Stimulated activated CD4-positive, alpha-beta T cell treated with anti-CD3 and anti-CD28 coated beads, Interleukin-4, amount 100 ng/mL, for 24 hours (primary cell): ENCODE data around the gene POLR2B.
"Not testable (repeated sequence)": the region's sequence is repeated elsewhere in the genome, so short reads cannot be mapped to it uniquely, and the experiment has no call there.

ENCODE experiments used
- DNase-seq: peaks from one replicate; pipeline ENCODE4 v3.0.0-alpha.2; 2020

The POLR2B gene

GRCh38 chr4:57059890-57060716 lies 81.4 kb downstream of the POLR2B start:
- DNase-seq = no peak

GRCh38 chr4:57060717-57061067 lies 82.0 kb downstream of the POLR2B start:
- DNase-seq = not testable (repeated sequence)

GRCh38 chr4:57061395-57061794 lies 82.7 kb downstream of the POLR2B start:
- DNase-seq = no peak

GRCh38 chr4:57063518-57063917 lies 84.8 kb downstream of the POLR2B start:
- no peak for DNase-seq

- no peak for DNase-seq
Measured at GRCh38 chr4:57064120-57064519, 85.4 kb downstream of the POLR2B start.

GRCh38 chr4:57064811-57065711 lies 86.4 kb downstream of the POLR2B start:
- DNase-seq = no peak

- no peak for DNase-seq
Measured at GRCh38 chr4:57065730-57066482, 87.2 kb downstream of the POLR2B start.

- DNase-seq = no peak
Measured at GRCh38 chr4:57068237-57068981, 89.7 kb downstream of the POLR2B start.

GRCh38 chr4:57070461-57070860 lies 91.8 kb downstream of the POLR2B start:
- DNase-seq = no peak

- no peak for DNase-seq
Measured at GRCh38 chr4:57071326-57071725, 92.6 kb downstream of the POLR2B start.

GRCh38 chr4:57073559-57073958 lies 94.9 kb downstream of the POLR2B start:
- DNase-seq = no peak

- DNase-seq = no peak
Measured at GRCh38 chr4:57074744-57075143, 96.0 kb downstream of the POLR2B start.

- DNase-seq = no peak
Measured at GRCh38 chr4:57075367-57075766, 96.7 kb downstream of the POLR2B start.

- no peak for DNase-seq
Measured at GRCh38 chr4:57076646-57077045, 98.0 kb downstream of the POLR2B start.

GRCh38 chr4:57077550-57078343 lies 99.1 kb downstream of the POLR2B start:
- DNase-seq = no peak

- no peak for DNase-seq
Measured at GRCh38 chr4:57078685-57079521, 100.2 kb downstream of the POLR2B start.
